Retinal pigment epithelial cell (primary cell): Measurements from ENCODE around the gene OR52B6.
A peak's percentile ranks its signal among the peaks of the same experiment; 100 is the strongest.

ENCODE experiments used
- DNase-seq: peaks from one replicate; pipeline ENCODE4 v3.0.0-alpha.2; 2010; ENCODE audit warnings: low read depth
- H3K4me3 ChIP-seq: 2 replicates; pipeline ENCODE4 v1.5.1; 2011; ENCODE audit warnings: mild to moderate bottlenecking, low read length, control low read depth, moderate library complexity
- CTCF ChIP-seq: conservative IDR thresholded peaks from 2 replicates; pipeline ENCODE4 v1.5.1; 2011; ENCODE audit warnings: low read depth, low read length, control low read depth, inconsistent platforms

Gene OR52B6

GRCh38 chr11:5547982-5548381, 32.7 kb upstream of the OR52B6 start:
- TF ChIP-seq CTCF: no peak
- DNase-seq: no peak
- no peak overlapping the region for H3K4me3 ChIP-seq

DNA sequence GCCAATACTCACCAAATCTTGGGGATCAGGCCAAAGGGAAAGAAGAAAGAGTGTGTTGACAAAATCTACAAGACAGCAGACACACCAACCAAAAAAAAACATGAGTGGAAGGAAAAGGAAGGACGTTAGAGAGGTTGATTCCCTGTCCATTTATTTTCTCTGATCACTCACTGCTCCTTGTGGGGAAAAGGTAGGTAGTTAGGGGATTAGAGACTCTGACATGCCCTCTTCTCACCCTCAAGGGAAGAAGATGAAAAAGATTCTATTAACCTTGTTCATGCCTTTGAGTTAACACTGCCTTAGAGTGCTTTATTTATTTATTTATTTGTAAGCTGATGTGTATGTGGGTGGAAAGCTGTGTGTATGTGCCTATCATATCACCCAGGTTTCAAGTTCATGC, 32.2 kb upstream of the OR52B6 start, which contains the start of gene OR52H1:
TSS of gene OR52H1 (minus strand) at position 101 of the 400 bp plus-strand sequence. CDS start 3,035 bp downstream, outside the sequence.
- no peak for DNase-seq
- no peak for TF ChIP-seq CTCF
- H3K4me3 ChIP-seq: no peak within 1 kb of the TSS

- TF ChIP-seq CTCF: no peak
- peak; percentile 31 for DNase-seq
- no peak overlapping the region for H3K4me3 ChIP-seq
These were observed 30.1 kb upstream of the OR52B6 start for GRCh38 chr11:5550440-5551095.

DNA sequence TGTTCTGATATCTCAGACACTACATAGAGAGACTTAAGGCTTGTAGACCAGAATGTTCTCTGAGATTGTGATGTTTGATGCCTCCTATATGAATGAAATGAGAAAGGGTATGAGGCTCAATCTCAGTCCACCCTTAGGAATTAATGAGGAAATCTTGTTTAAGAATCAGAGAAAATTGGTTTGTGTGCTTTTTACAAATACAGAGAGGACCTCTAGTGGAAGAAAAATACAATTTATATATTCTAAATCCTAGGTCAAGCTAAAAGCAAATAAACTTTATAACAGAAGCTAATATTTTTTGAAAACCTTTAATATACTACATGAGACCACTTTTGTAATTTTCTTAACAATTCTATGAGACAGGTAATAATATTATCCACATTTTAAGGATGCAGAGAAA, 27.3 kb upstream of the OR52B6 start:
- no peak overlapping the region for H3K4me3 ChIP-seq
- DNase-seq: no peak
- TF ChIP-seq CTCF: peak; percentile 12

GRCh38 chr11:5556596-5557188, 24.0 kb upstream of the OR52B6 start:
- DNase-seq: no peak
- TF ChIP-seq CTCF: no peak
- H3K4me3 ChIP-seq: no peak overlapping the region

- no peak for TF ChIP-seq CTCF
- no peak for DNase-seq
- no peak overlapping the region for H3K4me3 ChIP-seq
These were observed 22.9 kb upstream of the OR52B6 start for GRCh38 chr11:5557751-5558150.
